ENCODE results near the gene NRF1. TPM values are rescaled to one million over a fixed set of nuclear protein-coding genes. Genes with fewer than 3 reads are reported as not detected.

The NRF1 gene
- polyA plus RNA-seq, 1 donor from 2014 or later, result 22.7 TPM

DNA sequence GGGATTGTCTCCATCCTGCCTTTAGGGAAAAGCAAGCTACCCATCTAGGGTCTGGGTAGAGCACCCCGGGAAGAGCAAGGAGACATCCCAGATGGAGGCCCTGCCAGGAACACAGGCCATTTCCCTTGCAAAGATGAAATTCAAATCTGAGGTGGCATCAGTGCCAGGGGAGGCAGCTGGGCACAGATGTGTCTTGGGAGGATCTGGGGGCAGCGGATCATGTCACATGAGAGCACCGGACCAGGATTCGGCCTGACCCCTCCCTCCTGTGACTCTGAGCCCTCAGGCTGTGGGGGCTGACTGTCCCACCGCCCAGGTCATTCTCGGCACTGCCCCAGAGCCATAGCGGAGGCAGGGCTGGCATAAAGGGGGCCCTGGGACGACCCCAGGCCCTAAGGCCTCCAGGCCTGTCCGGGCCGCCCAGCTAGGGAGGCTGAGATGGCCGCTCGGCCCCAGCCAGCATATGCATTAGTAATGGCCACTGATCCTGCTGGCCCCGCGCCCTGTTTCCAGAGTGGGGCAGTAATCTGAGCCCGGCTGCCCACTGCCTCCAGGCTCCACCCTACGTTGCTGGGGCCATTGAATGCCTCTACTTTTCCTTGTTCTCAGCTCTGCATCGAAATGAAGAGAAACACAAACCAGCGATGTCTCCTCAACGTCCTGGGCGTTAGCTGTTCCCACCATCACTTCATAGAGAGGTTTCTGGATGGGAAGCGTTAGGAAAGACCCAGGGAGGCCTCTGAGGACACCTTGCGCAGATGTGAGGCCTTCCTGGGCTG lies 192.8 kb downstream of the NRF1 start:
- Mint-ChIP-seq H3K27ac (no peak overlapping the region), H3K9me3 (no peaks in the 10 kb centered on the region), H3K4me1 (no peaks in the 10 kb centered on the region), H3K27me3 (peaks cover 2% of the 10 kb centered on the region), H3K36me3 (no peaks in the 10 kb centered on the region), H3K4me3 (no peak overlapping the region)

- peaks cover 2% of the 10 kb centered on the region for H3K27me3 Mint-ChIP-seq
- H3K9me3 Mint-ChIP-seq, result no peaks in the 10 kb centered on the region
- no peaks in the 10 kb centered on the region for H3K4me1 Mint-ChIP-seq
- no peak overlapping the region for H3K27ac Mint-ChIP-seq
- H3K4me3 Mint-ChIP-seq, result no peak overlapping the region
- H3K36me3 Mint-ChIP-seq, result no peaks in the 10 kb centered on the region
Observed at GRCh38 chr7:129804890-129805719, 193.6 kb downstream of the NRF1 start.

Other genes with a start within 250 kb of the NRF1 start
- gene STRIP2, start 177.3 kb upstream of the NRF1 start, polyA plus RNA-seq, result 0.08 TPM
- 8.3 TPM for gene SMKR1, start 109.2 kb upstream of the NRF1 start, polyA plus RNA-seq

All from IgD-negative memory B cell (primary cell).